ENCODE measurements around the gene ABI3. TPM values are rescaled to one million over a fixed set of nuclear protein-coding genes. Genes with fewer than 3 reads are reported as not detected.
"Not testable (repeated sequence)": the region's sequence is repeated elsewhere in the genome, so short reads cannot be mapped to it uniquely, and the experiment has no call there.

Gene ABI3
- total RNA-seq, 1 donor from 2014 or later: 0.42 TPM

GRCh38 chr17:49180303-49180702 is 30.2 kb upstream of the ABI3 start:
- Histone ChIP-seq H3K4me3 (ENCODE audit: low read depth, low read length) (no peak overlapping the region), H3K36me3 (ENCODE audit: control insufficient read depth, insufficient read depth, low read length) (no peaks in the 10 kb centered on the region), H3K27me3 (ENCODE audit: control insufficient read depth, insufficient read depth, low read length) (no peaks in the 10 kb centered on the region)
- peak; percentile 87 for TF ChIP-seq CTCF (IDR thresholded peaks at IDR 0.05; ENCODE audit: insufficient read depth, low read length, poor library complexity, severe bottlenecking)
- no peak for DNase-seq (ENCODE audit: low read depth)

- H3K4me3 ChIP-seq (ENCODE audit: low read depth, low read length): no peak overlapping the region
Measured at GRCh38 chr17:49180998-49181635, 29.4 kb upstream of the ABI3 start.

GRCh38 chr17:49183341-49183740 is 27.2 kb upstream of the ABI3 start:
- TF ChIP-seq CTCF (IDR thresholded peaks at IDR 0.05; ENCODE audit: insufficient read depth, low read length, poor library complexity, severe bottlenecking): no peak
- no peak overlapping the region for H3K4me3 ChIP-seq (ENCODE audit: low read depth, low read length)
- no peaks in the 10 kb centered on the region for H3K36me3 ChIP-seq (ENCODE audit: control insufficient read depth, insufficient read depth, low read length)
- no peaks in the 10 kb centered on the region for H3K27me3 ChIP-seq (ENCODE audit: control insufficient read depth, insufficient read depth, low read length)
- DNase-seq (ENCODE audit: low read depth): no peak

More at GRCh38 chr17:49180998-49181635, 29.4 kb upstream of the ABI3 start:
- no peak for DNase-seq (ENCODE audit: low read depth)
- no peaks in the 10 kb centered on the region for H3K36me3 ChIP-seq (ENCODE audit: control insufficient read depth, insufficient read depth, low read length)
- no peak for TF ChIP-seq CTCF (IDR thresholded peaks at IDR 0.05; ENCODE audit: insufficient read depth, low read length, poor library complexity, severe bottlenecking)
- H3K27me3 ChIP-seq (ENCODE audit: control insufficient read depth, insufficient read depth, low read length): no peaks in the 10 kb centered on the region

- no peaks in the 10 kb centered on the region for H3K36me3 ChIP-seq (ENCODE audit: control insufficient read depth, insufficient read depth, low read length)
- no peak overlapping the region for H3K4me3 ChIP-seq (ENCODE audit: low read depth, low read length)
- no peak for DNase-seq (ENCODE audit: low read depth)
- TF ChIP-seq CTCF (IDR thresholded peaks at IDR 0.05; ENCODE audit: insufficient read depth, low read length, poor library complexity, severe bottlenecking): no peak
- no peaks in the 10 kb centered on the region for H3K27me3 ChIP-seq (ENCODE audit: control insufficient read depth, insufficient read depth, low read length)
Measured at GRCh38 chr17:49183801-49184200, 26.7 kb upstream of the ABI3 start.

GRCh38 chr17:49184522-49184921 is 26.0 kb upstream of the ABI3 start:
- H3K36me3 ChIP-seq (ENCODE audit: control insufficient read depth, insufficient read depth, low read length); H3K27me3 ChIP-seq (ENCODE audit: control insufficient read depth, insufficient read depth, low read length); DNase-seq (ENCODE audit: low read depth); H3K4me3 ChIP-seq (ENCODE audit: low read depth, low read length): not testable (repeated sequence)

GRCh38 chr17:49185381-49185780 is 25.1 kb upstream of the ABI3 start:
- not testable (repeated sequence) for H3K4me3 ChIP-seq (ENCODE audit: low read depth, low read length); H3K36me3 ChIP-seq (ENCODE audit: control insufficient read depth, insufficient read depth, low read length); DNase-seq (ENCODE audit: low read depth); H3K27me3 ChIP-seq (ENCODE audit: control insufficient read depth, insufficient read depth, low read length)

GRCh38 chr17:49187301-49187700 is 23.2 kb upstream of the ABI3 start:
- no peak for DNase-seq (ENCODE audit: low read depth)
- TF ChIP-seq CTCF (IDR thresholded peaks at IDR 0.05; ENCODE audit: insufficient read depth, low read length, poor library complexity, severe bottlenecking): no peak
- no peak overlapping the region for H3K4me3 ChIP-seq (ENCODE audit: low read depth, low read length)
- no peaks in the 10 kb centered on the region for H3K36me3 ChIP-seq (ENCODE audit: control insufficient read depth, insufficient read depth, low read length)
- H3K27me3 ChIP-seq (ENCODE audit: control insufficient read depth, insufficient read depth, low read length): no peaks in the 10 kb centered on the region
